Tibial artery (tissue), 4 donors: ENCODE results near the gene UST.

Experiments
- DNase-seq, 2 donors: peaks; one replicate each; pipeline ENCODE4 v3.0.0-alpha.2; 2019
- H3K27ac ChIP-seq, 2 donors: fragments of 200-600 bp; sonication (generic) in 1 of 2; 1 replicate in 1 of 2; 2 replicates in 1 of 2; pipeline ENCODE4 v1.5.1; 2018 to 2019; ENCODE audit warnings: mild to moderate bottlenecking in 1 of 2
- H3K27me3 ChIP-seq, 2 donors: fragments of 200-600 bp; sonication (generic) in 1 of 2; one replicate each; pipeline versions ENCODE4 v1.5.1 to v1.6.0; 2016 to 2019
- H3K36me3 ChIP-seq, 3 donors: fragments of 200-600 bp; sonication (generic) in 2 of 3; one replicate each; pipeline ENCODE4 v1.5.1; 2016 to 2019; ENCODE audit warnings: mild to moderate bottlenecking in 2 of 3
- H3K4me1 ChIP-seq, 4 donors: fragments of 200-600 bp; sonication (generic) in 2 of 4; 1 replicate in 3 of 4; 2 replicates in 1 of 4; pipeline ENCODE4 v1.5.1; 2016 to 2019
- H3K4me3 ChIP-seq, 2 donors: fragments of 200-600 bp; sonication (generic) in 1 of 2; 1 replicate in 1 of 2; 2 replicates in 1 of 2; pipeline ENCODE4 v1.5.1; 2018 to 2019; ENCODE audit warnings: mild to moderate bottlenecking in 2 of 2
- H3K9me3 ChIP-seq, 3 donors: fragments of 200-600 bp; sonication (generic) in 1 of 3; one replicate each; pipeline ENCODE4 v1.5.1; 2016 to 2019
- intact Hi-C: fragments of 100-400 bp; cut with DNase I; formaldehyde crosslinking; loops from one replicate; pipeline ENCODE4 v1.15.0; 2023; ENCODE audit warnings: low total_unique reads
- TF ChIP-seq, protein P1 (sequence below), 2 experiments: fragments of 200-600 bp in 1 of 2; fragments of 450-650 bp in 1 of 2; IDR thresholded peaks; one replicate each; pipeline ENCODE4 v1.5.1; 2017 to 2019; ENCODE audit warnings: antibody characterized with exemption in 2 of 2, mild to moderate bottlenecking in 1 of 2, moderate library complexity in 1 of 2

UST gene

GRCh38 chr6:148904896-148905870 is 158.4 kb downstream of the UST start:
- DNase-seq = no peak
- Histone ChIP-seq H3K4me1 (no peaks in the 10 kb centered on the region), H3K27ac (no peak overlapping the region), H3K36me3 (no peaks in the 10 kb centered on the region), H3K27me3 (no peaks in the 10 kb centered on the region), H3K4me3 (no peak overlapping the region), H3K9me3 (no peaks in the 10 kb centered on the region)
- TF ChIP-seq, protein P1, sequence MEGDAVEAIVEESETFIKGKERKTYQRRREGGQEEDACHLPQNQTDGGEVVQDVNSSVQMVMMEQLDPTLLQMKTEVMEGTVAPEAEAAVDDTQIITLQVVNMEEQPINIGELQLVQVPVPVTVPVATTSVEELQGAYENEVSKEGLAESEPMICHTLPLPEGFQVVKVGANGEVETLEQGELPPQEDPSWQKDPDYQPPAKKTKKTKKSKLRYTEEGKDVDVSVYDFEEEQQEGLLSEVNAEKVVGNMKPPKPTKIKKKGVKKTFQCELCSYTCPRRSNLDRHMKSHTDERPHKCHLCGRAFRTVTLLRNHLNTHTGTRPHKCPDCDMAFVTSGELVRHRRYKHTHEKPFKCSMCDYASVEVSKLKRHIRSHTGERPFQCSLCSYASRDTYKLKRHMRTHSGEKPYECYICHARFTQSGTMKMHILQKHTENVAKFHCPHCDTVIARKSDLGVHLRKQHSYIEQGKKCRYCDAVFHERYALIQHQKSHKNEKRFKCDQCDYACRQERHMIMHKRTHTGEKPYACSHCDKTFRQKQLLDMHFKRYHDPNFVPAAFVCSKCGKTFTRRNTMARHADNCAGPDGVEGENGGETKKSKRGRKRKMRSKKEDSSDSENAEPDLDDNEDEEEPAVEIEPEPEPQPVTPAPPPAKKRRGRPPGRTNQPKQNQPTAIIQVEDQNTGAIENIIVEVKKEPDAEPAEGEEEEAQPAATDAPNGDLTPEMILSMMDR (IDR thresholded peaks at IDR 0.05) = no peak
- intact Hi-C loops = no loop called here

- no peak overlapping the region for H3K4me3 ChIP-seq
- intact Hi-C loops = no loop called here
- DNase-seq = no peak
- H3K27ac ChIP-seq = no peak overlapping the region
- no peaks in the 10 kb centered on the region for H3K27me3 ChIP-seq
- TF ChIP-seq, protein P1 (IDR thresholded peaks at IDR 0.05) = no peak
- no peaks in the 10 kb centered on the region for H3K4me1 ChIP-seq
- no peaks in the 10 kb centered on the region for H3K36me3 ChIP-seq
- H3K9me3 ChIP-seq = no peaks in the 10 kb centered on the region
Measured at GRCh38 chr6:148905901-148906300, 159.1 kb downstream of the UST start.

DNA sequence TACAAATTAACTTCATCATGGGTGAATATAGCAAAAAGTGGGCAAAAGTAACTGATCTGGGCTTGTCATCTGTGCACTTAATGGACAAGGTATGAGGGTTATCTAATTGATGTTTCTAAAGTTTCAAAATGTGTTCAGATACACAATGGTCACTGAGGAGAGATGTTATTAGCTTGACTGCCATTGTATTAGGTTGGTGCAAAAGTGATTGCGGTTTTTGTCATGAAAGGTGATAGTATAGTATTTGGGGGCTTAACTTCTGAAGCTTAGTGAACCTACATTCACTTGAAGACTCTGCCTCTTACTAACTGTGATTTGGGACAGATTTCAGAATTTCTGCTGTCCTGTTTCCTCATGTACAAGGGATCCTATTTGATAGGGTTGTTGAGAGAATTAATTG is 159.6 kb downstream of the UST start:
- no peaks in the 10 kb centered on the region for H3K36me3 ChIP-seq
- no peak overlapping the region for H3K4me3 ChIP-seq
- no peak overlapping the region for H3K27ac ChIP-seq
- intact Hi-C loops = no loop called here
- TF ChIP-seq, protein P1 (IDR thresholded peaks at IDR 0.05) = no peak
- H3K4me1 ChIP-seq = no peaks in the 10 kb centered on the region
- no peak for DNase-seq
- H3K9me3 ChIP-seq = no peaks in the 10 kb centered on the region
- H3K27me3 ChIP-seq = no peaks in the 10 kb centered on the region

DNA sequence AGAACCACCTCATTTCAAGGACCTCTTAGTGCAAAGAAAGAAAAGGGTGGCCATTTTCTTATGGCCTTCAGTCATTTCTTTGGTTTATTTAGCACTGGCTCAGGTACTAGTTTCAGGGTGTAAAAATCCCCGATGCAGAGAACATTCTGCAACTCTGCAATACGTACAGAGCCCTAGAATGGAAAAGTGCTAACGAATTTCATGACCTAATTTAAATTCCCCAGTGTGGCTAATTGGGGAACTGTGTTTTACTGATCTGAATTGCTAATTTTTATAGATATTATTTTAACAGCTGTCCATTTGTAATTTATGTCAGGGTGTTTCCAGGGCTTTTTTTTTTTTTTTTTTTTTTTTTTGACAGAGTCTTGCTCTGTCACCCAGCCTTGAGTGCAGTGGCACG is 160.7 kb downstream of the UST start:
- H3K9me3 ChIP-seq = no peaks in the 10 kb centered on the region
- no peaks in the 10 kb centered on the region for H3K36me3 ChIP-seq
- TF ChIP-seq, protein P1 (IDR thresholded peaks at IDR 0.05) = no peak
- H3K27me3 ChIP-seq = no peaks in the 10 kb centered on the region
- no peak overlapping the region for H3K27ac ChIP-seq
- intact Hi-C loops = no loop called here
- no peaks in the 10 kb centered on the region for H3K4me1 ChIP-seq
- H3K4me3 ChIP-seq = no peak overlapping the region
- no peak for DNase-seq

DNA sequence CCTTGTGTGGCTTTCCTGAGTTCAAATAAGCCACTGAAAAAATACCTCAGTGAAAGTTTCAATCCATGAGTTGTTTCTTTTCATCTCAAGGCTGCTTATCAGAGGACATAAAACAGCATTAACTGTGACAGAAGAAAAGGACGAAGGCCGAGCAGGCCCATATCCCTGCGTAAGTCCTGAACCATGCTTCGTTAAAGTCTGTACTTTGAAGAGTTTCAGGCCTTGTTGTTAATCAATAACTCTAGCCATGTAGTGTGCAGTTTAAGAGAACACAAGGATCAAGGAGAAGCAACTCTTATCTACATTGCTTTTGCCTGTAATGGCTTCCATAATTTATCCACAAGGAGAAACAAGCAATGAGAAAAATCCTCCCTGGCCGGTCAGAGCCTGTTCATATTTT is 165.4 kb downstream of the UST start:
- no peaks in the 10 kb centered on the region for H3K27me3 ChIP-seq
- intact Hi-C loops = no loop called here
- H3K4me1 ChIP-seq = no peaks in the 10 kb centered on the region
- no peak overlapping the region for H3K4me3 ChIP-seq
- H3K27ac ChIP-seq = no peak overlapping the region
- peaks cover 0 to 7% (median 0%) of the 10 kb centered on the region in 3 donors for H3K9me3 ChIP-seq
- H3K36me3 ChIP-seq = peaks cover 0 to 4% (median 0%) of the 10 kb centered on the region in 3 donors
- TF ChIP-seq, protein P1 (IDR thresholded peaks at IDR 0.05) = no peak
- DNase-seq = no peak
